ENCODE data around the gene MAD2L1.

MAD2L1 gene

DNA sequence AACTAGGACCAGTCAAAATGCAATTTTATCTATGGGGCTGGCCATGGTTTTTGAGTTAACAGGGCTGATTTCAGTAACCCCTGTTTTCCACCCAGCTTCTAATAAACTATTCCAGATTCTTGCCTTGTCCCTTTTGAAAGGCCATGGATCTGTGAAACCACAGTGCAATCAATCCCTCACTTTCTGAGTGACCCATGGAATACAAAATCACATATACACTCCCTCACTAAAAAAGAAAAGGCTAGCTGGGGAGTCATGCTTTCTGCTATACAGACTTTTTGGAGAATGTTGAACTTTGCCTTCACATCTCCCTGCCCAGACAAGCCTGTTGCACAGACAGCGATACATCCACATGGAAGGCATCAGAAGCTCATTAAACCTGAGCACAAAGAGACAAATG is 47.9 kb downstream of the MAD2L1 start:
- no peak overlapping the region for H3K4me3 ChIP-seq (ENCODE audit: low read depth, low read length)
- TF ChIP-seq, protein P1, sequence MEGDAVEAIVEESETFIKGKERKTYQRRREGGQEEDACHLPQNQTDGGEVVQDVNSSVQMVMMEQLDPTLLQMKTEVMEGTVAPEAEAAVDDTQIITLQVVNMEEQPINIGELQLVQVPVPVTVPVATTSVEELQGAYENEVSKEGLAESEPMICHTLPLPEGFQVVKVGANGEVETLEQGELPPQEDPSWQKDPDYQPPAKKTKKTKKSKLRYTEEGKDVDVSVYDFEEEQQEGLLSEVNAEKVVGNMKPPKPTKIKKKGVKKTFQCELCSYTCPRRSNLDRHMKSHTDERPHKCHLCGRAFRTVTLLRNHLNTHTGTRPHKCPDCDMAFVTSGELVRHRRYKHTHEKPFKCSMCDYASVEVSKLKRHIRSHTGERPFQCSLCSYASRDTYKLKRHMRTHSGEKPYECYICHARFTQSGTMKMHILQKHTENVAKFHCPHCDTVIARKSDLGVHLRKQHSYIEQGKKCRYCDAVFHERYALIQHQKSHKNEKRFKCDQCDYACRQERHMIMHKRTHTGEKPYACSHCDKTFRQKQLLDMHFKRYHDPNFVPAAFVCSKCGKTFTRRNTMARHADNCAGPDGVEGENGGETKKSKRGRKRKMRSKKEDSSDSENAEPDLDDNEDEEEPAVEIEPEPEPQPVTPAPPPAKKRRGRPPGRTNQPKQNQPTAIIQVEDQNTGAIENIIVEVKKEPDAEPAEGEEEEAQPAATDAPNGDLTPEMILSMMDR (IDR thresholded peaks at IDR 0.05; ENCODE audit: borderline replicate concordance, insufficient read depth, low read depth, low read length), result no peak

DNA sequence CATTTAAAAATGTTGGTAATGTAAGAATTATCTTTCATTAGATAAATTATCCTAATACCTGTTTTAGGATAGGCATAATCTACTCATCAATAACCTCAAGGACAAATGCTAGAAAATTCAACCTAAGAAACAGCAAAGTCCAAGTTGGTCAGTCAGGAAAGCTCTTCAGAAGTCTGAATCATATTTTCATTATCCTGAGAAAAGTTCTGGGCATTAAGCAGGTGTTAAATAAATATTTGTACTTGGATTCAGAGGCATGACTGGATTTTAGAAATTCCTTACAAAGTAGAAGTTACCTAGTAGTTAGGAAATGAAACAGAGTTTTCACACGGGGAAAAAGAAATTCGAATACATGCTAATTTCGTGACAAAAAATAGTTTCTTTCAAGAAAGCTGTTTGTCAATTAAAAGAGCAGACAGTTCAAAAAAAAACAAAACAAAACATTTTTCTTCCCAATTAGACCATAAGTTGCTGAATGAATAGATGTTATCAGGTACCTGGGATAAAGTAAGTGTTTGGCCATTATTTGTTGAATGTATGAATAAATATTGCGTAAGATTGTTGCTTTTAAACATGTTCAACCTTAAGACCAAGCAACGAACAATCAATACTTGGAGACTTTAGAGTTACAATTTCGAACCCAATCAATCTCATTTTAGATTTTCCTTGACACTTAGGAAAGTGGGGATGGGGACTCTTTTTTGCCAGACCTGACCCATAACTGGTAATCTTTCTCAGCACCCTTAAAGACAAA is 48.5 kb downstream of the MAD2L1 start:
- H3K4me3 ChIP-seq (ENCODE audit: low read depth, low read length), result no peak overlapping the region
- TF ChIP-seq, protein P1 (IDR thresholded peaks at IDR 0.05; ENCODE audit: borderline replicate concordance, insufficient read depth, low read depth, low read length), result no peak

GRCh38 chr4:120011725-120012124 is 54.9 kb downstream of the MAD2L1 start:
- no peak overlapping the region for H3K4me3 ChIP-seq (ENCODE audit: low read depth, low read length)
- TF ChIP-seq, protein P1 (IDR thresholded peaks at IDR 0.05; ENCODE audit: borderline replicate concordance, insufficient read depth, low read depth, low read length), result no peak

DNA sequence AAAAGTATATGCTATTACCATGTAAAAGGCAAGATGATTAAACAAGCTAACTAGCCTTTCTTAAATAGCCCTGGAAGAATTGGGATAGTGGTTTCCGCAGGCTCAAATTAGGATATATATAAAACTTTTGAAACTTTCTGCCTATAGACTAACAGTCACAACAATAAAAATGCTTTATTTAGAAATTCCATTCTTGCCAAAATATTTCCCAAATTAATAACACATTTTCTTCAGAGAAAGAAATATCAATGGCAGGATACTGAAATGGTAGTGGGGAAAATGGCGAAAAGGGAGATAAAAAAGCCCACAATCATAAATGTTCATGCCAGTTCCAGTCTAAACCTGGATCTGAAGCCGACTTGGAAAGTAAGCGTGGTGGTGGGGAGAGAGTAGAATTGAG is 56.0 kb downstream of the MAD2L1 start:
- TF ChIP-seq, protein P1 (IDR thresholded peaks at IDR 0.05; ENCODE audit: borderline replicate concordance, insufficient read depth, low read depth, low read length), result no peak

DNA sequence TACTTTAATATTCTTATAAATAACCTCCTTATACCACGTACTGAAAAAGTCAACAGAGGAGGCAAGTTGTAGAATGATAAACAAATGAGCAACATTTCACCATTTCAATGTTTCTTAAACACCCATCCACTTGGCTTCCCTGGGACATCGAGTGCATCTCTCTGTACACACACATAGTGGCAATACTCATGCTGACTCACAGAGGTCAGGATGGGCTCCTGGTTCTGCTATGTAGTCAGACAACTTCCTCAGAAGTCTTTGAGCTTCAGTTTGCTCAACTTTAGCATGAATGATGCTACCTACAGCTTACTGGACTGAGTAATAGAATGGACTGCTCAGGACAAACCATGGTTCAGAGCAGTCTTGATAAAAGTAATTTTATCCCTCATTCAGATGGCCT is 56.9 kb downstream of the MAD2L1 start:
- TF ChIP-seq, protein P1 (IDR thresholded peaks at IDR 0.05; ENCODE audit: borderline replicate concordance, insufficient read depth, low read depth, low read length), result no peak
- no peak overlapping the region for H3K4me3 ChIP-seq (ENCODE audit: low read depth, low read length)

More for the DNA sequence above, 56.0 kb downstream of the MAD2L1 start:
- no peak overlapping the region for H3K4me3 ChIP-seq (ENCODE audit: low read depth, low read length)

GRCh38 chr4:120008957-120009356 is 57.7 kb downstream of the MAD2L1 start:
- H3K4me3 ChIP-seq (ENCODE audit: low read depth, low read length), result no peak overlapping the region
- TF ChIP-seq, protein P1 (IDR thresholded peaks at IDR 0.05; ENCODE audit: borderline replicate concordance, insufficient read depth, low read depth, low read length), result no peak

- no peak overlapping the region for H3K4me3 ChIP-seq (ENCODE audit: low read depth, low read length)
- TF ChIP-seq, protein P1 (IDR thresholded peaks at IDR 0.05; ENCODE audit: borderline replicate concordance, insufficient read depth, low read depth, low read length), result no peak
Measured at GRCh38 chr4:120007896-120008436, 58.7 kb downstream of the MAD2L1 start.
